GM12878 (cell line): ENCODE measurements around the gene ETS1. TPM values are rescaled to one million over a fixed set of nuclear protein-coding genes. Genes with fewer than 3 reads are reported as not detected.

Experiments used
- BHLHE40 ChIP-seq, 2 experiments: fragments of 450-650 bp in 1 of 2; IDR thresholded peaks; 2 replicates each; pipeline ENCODE4 v1.6.1; 2011 to 2017; ENCODE audit warnings: low read depth in 2 of 2, borderline replicate concordance in 1 of 2, improper control_type of control experiment in 1 of 2, low read length in 1 of 2, mild to moderate bottlenecking in 1 of 2
- EGR1 ChIP-seq, 2 experiments: IDR thresholded peaks; 1 replicate in 1 of 2; 2 replicates in 1 of 2; pipeline ENCODE4 v1.6.1; 2011 to 2012; ENCODE audit warnings: low read depth in 2 of 2, low read length in 2 of 2, borderline replicate concordance in 1 of 2, mild to moderate bottlenecking in 1 of 2, moderate library complexity in 1 of 2
- ESRRA ChIP-seq: IDR thresholded peaks from 2 replicates; pipeline ENCODE4 v1.6.1; 2012; ENCODE audit warnings: mild to moderate bottlenecking, low read length, improper control_type of control experiment
- EZH2 ChIP-seq: IDR thresholded peaks from 2 replicates; pipeline ENCODE4 v1.6.1; 2012; ENCODE audit warnings: low read depth, mild to moderate bottlenecking, control low read depth, inconsistent platforms, low read length, borderline replicate concordance; ENCODE audit not compliant: control insufficient read depth
- GABPA ChIP-seq: IDR thresholded peaks from 2 replicates; pipeline ENCODE4 v1.6.1; 2014; ENCODE audit warnings: antibody characterized with exemption, low read depth, mild to moderate bottlenecking, inconsistent platforms
- HDAC6 ChIP-seq: fragments of 200-600 bp; sonication (generic); IDR thresholded peaks from one replicate; pipeline ENCODE4 v1.8.0; 2017; ENCODE audit warnings: antibody characterized with exemption; ENCODE audit not compliant: unreplicated experiment
- HDGF ChIP-seq: fragments of 450-650 bp; IDR thresholded peaks from 2 replicates; pipeline ENCODE4 v1.6.1; 2016; ENCODE audit warnings: antibody characterized with exemption
- IKZF1 ChIP-seq: fragments of 450-650 bp; conservative IDR thresholded peaks from 2 replicates; pipeline ENCODE4 v1.6.1; 2017; ENCODE audit warnings: antibody characterized with exemption, mild to moderate bottlenecking
- IRF3 ChIP-seq: fragments of 450-650 bp; IDR thresholded peaks from 2 replicates; pipeline ENCODE4 v1.6.1; 2014; ENCODE audit warnings: mild to moderate bottlenecking
- IRF5 ChIP-seq: fragments of 450-650 bp; IDR thresholded peaks from 2 replicates; pipeline ENCODE4 v1.6.1; 2017; ENCODE audit warnings: borderline replicate concordance
- JUNB ChIP-seq: IDR thresholded peaks from 2 replicates; pipeline ENCODE4 v1.6.1; 2016; ENCODE audit warnings: antibody characterized with exemption, mild to moderate bottlenecking
- MEF2B ChIP-seq: fragments of 450-650 bp; IDR thresholded peaks from 2 replicates; pipeline ENCODE4 v1.6.1; 2018; ENCODE audit warnings: mild to moderate bottlenecking, moderate library complexity; ENCODE audit not compliant: partially characterized antibody, poor library complexity, severe bottlenecking
- MXI1 ChIP-seq: fragments of 150-350 bp; IDR thresholded peaks from 2 replicates; pipeline ENCODE4 v1.6.1; 2011; ENCODE audit warnings: low read depth, mild to moderate bottlenecking, inconsistent platforms, low read length, improper control_type of control experiment
- MYC ChIP-seq: IDR thresholded peaks from 2 replicates; pipeline ENCODE4 v1.6.1; 2011; ENCODE audit warnings: mild to moderate bottlenecking, low read length, moderate library complexity, inconsistent platforms; ENCODE audit not compliant: insufficient read depth, insufficient replicate concordance, insufficient read length, severe bottlenecking
- PAX5 ChIP-seq: IDR thresholded peaks from 2 replicates; pipeline ENCODE4 v1.6.1; 2011; ENCODE audit warnings: low read depth, low read length, borderline replicate concordance
- PBX3 ChIP-seq: IDR thresholded peaks from 2 replicates; pipeline ENCODE4 v1.6.1; 2011; ENCODE audit warnings: mild to moderate bottlenecking, low read depth, low read length, moderate library complexity; ENCODE audit not compliant: insufficient replicate concordance
- TARDBP ChIP-seq: IDR thresholded peaks from 2 replicates; pipeline ENCODE4 v1.6.1; 2016; ENCODE audit warnings: borderline replicate concordance
- TCF12 ChIP-seq: IDR thresholded peaks from 2 replicates; pipeline ENCODE4 v1.6.1; 2011; ENCODE audit warnings: low read depth, mild to moderate bottlenecking, low read length
- ZNF274 ChIP-seq: IDR thresholded peaks from one replicate; pipeline ENCODE4 v1.8.0; 2011; ENCODE audit not compliant: insufficient read length, insufficient read depth
- polyA plus RNA-seq, 11 experiments: library from polyadenylated mRNA; depleted of rRNA in 4 of 11; unstranded in 6 of 11; stranded (reverse) in 5 of 11; fragments of >200 nt; fragmentation: Nextera tagmentation in 4 of 11; fragmentation: Illumina TruSeq in 1 of 11; extraction: Ambion mirVana in 4 of 11; extraction: Trizol in 1 of 11; gene quantifications; 1 replicate in 1 of 11; 2 replicates in 10 of 11; pipeline versions ENCODE4 v1.2.1 to v1.2.3, GENCODE V29; 2011 to 2016; ENCODE audit warnings: inconsistent platforms in 2 of 11, missing spikeins in 2 of 11, low read depth in 1 of 11
- total RNA-seq, 4 experiments: library from RNA; depleted of rRNA in 3 of 4; stranded (reverse); fragments of >200 nt in 3 of 4; fragmentation: Illumina TruSeq in 1 of 4; extraction: Trizol in 1 of 4; gene quantifications; 2 replicates each; pipeline versions ENCODE4 v1.2.1 to v1.2.3, GENCODE V29; 2013 to 2021
- TF ChIP-seq, protein P1 (sequence below): IDR thresholded peaks from 2 replicates; pipeline ENCODE4 v1.6.1; 2012; ENCODE audit warnings: low read length, inconsistent platforms
- TF ChIP-seq, protein P2 (sequence below), 3 experiments: IDR thresholded peaks in 2 of 3; conservative IDR thresholded peaks in 1 of 3; 2 replicates each; pipeline ENCODE4 v1.5.1; 2011; ENCODE audit warnings: low read depth in 3 of 3, low read length in 3 of 3, mild to moderate bottlenecking in 3 of 3, control low read depth in 2 of 3, moderate library complexity in 2 of 3, inconsistent platforms in 1 of 3, mixed read lengths in 1 of 3; ENCODE audit not compliant: control insufficient read depth in 2 of 3, insufficient read depth in 1 of 3; ENCODE audit errors: extremely low read depth in 1 of 3
- TF ChIP-seq, protein P3 (sequence below): IDR thresholded peaks from 2 replicates; pipeline ENCODE4 v1.6.1; 2011; ENCODE audit warnings: low read depth, low read length, improper control_type of control experiment, borderline replicate concordance

ETS1 gene
- total and polyA plus RNA-seq, 10 of the 15 experiments (the other 5 are each of a cell fraction or from before 2014, with no cell fraction given) = 12.5 to 112 (median 55.5) TPM

DNA sequence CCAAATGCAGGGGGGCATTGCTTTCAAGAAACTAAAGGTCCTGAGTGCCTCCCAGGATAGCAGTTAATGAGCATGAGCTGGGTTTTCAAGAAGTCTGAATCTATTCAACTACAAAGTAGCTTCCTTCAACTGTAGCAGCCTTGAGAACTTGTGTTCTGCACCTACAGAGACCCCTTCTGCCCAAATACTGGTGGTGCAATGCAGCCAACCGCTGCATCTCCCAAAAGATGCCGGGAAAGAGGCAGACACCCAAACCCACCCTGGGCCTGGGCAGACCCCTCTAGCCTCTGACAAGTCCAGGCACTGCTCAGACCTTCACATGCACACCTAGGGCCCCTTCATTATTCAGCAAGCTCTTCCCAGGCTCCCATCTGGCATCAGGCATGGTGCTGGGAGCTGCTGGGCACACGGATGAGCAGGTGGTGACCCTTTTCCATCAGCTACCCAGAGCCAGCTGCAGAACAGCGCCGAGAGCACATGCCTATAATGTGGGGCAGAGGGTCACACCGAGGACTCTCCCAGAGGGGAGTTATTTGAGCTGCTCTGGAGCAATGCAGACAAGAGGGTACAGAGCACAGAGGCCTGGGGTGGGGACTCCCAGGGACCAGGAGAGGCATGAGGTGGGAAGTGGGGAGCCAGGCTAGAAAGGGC, 44.9 kb upstream of the ETS1 start (continued):
- TF ChIP-seq EGR1 (IDR thresholded peaks at IDR 0.05; ENCODE audit: borderline replicate concordance in 1 of 2, low read depth in 2 of 2, low read length in 2 of 2) (no peak), JUNB (no peak), TCF12 (no peak), PBX3 (no peak), TARDBP (no peak), GABPA (no peak), HDGF (no peak), ESRRA (no peak), MXI1 (no peak), BHLHE40 (IDR thresholded peaks at IDR 0.05; ENCODE audit: borderline replicate concordance in 1 of 2, low read depth in 2 of 2, low read length in 1 of 2) (no peak), PAX5 (no peak), EZH2 (no peak), HDAC6 (no peak), ZNF274 (no peak), MYC (no peak), IRF3 (no peak), MEF2B (no peak), IRF5 (no peak), IKZF1 (0 out of 2 replicates have a peak, but pooled peaks have one; percentile 14)
- TF ChIP-seq, protein P1, sequence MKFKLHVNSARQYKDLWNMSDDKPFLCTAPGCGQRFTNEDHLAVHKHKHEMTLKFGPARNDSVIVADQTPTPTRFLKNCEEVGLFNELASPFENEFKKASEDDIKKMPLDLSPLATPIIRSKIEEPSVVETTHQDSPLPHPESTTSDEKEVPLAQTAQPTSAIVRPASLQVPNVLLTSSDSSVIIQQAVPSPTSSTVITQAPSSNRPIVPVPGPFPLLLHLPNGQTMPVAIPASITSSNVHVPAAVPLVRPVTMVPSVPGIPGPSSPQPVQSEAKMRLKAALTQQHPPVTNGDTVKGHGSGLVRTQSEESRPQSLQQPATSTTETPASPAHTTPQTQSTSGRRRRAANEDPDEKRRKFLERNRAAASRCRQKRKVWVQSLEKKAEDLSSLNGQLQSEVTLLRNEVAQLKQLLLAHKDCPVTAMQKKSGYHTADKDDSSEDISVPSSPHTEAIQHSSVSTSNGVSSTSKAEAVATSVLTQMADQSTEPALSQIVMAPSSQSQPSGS = no peak
- TF ChIP-seq, protein P2, sequence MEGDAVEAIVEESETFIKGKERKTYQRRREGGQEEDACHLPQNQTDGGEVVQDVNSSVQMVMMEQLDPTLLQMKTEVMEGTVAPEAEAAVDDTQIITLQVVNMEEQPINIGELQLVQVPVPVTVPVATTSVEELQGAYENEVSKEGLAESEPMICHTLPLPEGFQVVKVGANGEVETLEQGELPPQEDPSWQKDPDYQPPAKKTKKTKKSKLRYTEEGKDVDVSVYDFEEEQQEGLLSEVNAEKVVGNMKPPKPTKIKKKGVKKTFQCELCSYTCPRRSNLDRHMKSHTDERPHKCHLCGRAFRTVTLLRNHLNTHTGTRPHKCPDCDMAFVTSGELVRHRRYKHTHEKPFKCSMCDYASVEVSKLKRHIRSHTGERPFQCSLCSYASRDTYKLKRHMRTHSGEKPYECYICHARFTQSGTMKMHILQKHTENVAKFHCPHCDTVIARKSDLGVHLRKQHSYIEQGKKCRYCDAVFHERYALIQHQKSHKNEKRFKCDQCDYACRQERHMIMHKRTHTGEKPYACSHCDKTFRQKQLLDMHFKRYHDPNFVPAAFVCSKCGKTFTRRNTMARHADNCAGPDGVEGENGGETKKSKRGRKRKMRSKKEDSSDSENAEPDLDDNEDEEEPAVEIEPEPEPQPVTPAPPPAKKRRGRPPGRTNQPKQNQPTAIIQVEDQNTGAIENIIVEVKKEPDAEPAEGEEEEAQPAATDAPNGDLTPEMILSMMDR (IDR thresholded peaks at IDR 0.05 in 2 of 3, conservative IDR thresholded peaks at IDR 0.05 in 1 of 3; ENCODE audit: control insufficient read depth in 2 of 3, extremely low read depth in 1 of 3, insufficient read depth in 1 of 3, low read depth in 3 of 3, low read length in 3 of 3) = peak; percentile 75 to 87 (median 80)
- TF ChIP-seq, protein P3, sequence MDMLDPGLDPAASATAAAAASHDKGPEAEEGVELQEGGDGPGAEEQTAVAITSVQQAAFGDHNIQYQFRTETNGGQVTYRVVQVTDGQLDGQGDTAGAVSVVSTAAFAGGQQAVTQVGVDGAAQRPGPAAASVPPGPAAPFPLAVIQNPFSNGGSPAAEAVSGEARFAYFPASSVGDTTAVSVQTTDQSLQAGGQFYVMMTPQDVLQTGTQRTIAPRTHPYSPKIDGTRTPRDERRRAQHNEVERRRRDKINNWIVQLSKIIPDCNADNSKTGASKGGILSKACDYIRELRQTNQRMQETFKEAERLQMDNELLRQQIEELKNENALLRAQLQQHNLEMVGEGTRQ = no peak
